DMS79 treated with DMSO at 0.1 percent for 48 hours (cell line): ENCODE data around the gene ENPP5.

ENCODE experiments used
- DNase-seq: peaks from one replicate; lab custom pipeline; 2025; lab: John Stamatoyannopoulos, UW

Gene ENPP5, protein sequence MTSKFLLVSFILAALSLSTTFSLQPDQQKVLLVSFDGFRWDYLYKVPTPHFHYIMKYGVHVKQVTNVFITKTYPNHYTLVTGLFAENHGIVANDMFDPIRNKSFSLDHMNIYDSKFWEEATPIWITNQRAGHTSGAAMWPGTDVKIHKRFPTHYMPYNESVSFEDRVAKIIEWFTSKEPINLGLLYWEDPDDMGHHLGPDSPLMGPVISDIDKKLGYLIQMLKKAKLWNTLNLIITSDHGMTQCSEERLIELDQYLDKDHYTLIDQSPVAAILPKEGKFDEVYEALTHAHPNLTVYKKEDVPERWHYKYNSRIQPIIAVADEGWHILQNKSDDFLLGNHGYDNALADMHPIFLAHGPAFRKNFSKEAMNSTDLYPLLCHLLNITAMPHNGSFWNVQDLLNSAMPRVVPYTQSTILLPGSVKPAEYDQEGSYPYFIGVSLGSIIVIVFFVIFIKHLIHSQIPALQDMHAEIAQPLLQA

DNA sequence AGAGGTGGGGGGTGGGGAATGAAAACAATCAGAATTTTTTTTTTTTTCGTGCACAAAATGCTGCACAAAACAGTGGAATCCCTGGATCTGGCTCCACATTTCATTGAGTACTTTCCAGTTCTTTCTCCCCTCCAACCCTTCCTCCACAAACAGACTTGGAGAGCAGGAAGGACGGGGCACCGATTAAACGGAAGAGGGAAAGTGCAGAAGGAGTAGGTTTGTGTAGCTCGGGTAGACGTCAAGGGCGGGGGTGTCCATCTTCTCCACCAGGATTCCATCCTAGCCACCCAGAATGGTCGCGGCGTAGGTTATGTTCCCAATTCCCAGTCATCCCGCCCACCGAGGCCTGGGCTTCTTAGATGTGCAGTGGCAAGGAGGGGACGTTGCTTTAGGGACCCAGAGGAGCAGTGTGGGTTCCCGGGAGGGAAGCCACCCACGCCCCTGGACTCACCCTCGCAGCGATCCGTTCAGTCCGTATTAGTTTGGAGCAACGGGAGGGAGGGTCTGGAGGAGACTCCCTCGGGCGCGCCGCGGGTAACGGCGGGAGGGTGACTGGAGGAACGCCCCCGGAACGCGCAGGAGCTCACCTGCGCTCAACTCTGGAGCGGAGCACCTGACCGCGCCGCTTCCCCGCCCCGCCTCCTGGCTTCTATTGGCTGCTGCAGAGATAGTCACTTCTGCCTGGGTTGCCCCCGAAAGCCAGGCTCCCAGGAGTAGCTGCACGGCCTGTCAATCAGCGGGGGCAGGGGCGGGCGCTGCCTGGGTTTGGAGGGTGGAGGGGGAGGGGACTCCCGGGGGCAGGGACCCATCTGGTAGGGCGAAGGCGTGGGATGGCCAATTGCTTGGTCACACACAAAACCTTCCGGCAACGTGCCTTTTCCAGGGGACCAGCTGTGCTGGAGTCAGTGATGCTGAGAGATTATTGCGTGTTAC, at the start of gene ENPP5:
Gene ENPP5 (minus strand): TSS at position 624 of the 933 bp plus-strand sequence. CDS start 2,718 bp downstream, outside the sequence.
- peak; percentile 97 for DNase-seq

DNA sequence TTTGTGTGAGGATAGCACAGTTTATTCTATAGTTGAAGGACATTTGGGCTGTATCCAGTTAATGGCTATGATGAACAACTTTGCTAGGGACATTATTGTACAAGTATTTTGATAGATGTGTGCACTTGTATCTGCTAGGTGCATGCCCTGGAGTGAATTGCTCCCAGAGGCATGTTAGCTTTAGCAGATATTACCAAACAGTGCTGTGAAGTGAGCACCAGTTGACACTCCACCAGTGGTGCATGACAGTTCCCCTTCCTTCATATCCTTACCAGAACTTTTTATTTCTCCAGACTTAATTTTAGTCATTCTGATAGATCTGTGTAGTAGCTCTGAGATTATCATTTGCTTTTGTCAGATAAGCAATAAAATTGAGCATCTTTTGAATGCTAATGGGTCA, 48.9 kb upstream of the ENPP5 start:
- peak; percentile 16 for DNase-seq

DNA sequence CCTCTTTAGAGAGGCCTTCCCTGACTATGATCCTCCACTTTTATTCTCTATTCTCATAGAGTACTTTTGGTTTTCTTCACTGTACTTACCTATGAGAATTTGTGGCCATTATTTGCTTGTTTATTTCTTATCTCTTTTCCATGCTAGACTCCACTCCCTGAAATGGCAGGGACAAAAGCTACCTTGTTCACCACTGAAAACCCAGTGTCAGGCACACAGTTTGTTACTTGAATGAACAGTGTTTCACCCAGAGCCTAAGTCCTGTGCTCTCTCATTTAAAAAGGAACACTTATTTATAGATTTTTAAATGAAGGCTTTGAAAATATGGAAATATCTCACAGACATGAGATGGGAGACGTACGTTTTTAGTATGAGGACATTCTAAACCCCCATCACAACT, 47.7 kb upstream of the ENPP5 start:
- DNase-seq = no peak

DNA sequence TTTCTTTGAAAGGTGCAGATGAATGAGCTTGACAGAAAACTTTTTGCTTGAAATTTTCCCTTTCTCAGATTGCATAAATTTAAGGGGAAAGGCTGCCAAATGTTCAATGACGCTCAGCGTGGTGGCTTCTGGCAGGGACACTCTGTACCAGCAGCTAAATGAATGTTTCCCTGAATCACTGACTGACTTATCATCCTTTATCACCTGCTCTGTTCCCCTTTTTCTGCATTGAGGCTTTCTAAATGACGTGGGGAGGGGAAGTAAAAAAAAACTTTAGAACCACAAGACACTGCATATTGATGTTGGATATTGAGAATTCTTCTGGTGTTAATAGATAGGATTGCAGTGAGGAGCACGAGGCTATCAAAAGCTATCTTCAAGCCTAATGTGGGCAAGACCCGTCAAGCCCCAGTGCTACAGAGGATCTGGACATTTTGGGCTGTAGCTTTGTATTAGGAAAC, 46.9 kb upstream of the ENPP5 start:
- no peak for DNase-seq

DNA sequence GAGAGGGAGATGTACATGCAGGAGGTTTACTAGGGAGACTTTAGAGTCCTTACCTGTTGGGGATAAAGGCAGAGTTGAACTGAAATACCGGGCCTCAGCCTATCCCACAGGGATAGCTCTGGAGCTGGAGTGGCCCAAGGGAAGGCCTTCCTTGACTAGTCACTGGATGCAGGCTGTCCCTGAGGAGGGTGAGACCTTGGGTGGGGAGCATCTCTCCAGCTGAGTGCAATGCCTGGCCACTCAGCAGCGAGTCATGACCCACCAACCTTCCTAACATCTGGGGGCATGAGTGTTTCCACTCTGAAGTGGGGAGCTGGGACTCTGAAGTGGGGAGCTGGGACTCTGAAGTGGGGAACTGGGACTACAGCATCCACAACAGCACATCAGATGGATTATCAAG, 46.1 kb upstream of the ENPP5 start:
- DNase-seq = no peak

DNA sequence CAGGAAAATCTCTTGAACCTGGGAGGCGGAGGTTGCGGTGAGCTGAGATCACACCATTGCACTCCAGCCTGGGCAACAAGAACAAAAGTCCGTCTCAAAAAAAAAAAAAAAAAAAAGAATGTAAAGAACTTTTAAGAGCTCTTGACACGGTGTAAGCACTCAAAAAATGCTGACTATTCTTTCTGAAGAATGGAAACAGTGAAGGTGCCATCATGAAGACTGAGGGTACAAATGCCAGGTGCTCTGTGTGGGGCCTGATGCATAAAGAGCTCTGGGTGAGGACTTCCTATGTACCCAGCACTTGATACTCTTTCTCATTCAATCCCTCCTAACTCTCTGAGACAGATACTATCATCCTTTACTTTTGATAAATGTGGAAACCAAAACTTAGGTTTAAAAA, 45.0 kb upstream of the ENPP5 start:
- peak; percentile 12 for DNase-seq

DNA sequence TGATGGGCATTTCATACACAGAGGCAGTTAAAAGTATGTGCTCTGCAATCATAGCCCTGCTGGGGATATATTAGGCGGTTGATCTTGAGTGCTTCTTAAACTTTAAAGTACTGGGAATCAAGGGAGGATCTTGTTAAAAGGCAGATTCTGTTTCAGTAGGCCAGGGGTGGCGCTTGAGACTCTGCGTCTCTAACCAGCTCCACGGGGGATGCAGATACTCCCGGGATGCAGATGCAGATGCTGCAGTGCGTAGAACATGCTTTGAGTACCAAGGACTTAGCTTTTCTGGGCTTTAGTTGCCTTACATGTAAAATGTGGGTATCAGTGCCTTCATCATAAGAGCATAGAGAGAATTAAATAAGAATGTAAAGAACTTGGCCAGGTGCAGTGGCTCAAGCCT, 44.4 kb upstream of the ENPP5 start:
- peak; percentile 36 for DNase-seq

DNA sequence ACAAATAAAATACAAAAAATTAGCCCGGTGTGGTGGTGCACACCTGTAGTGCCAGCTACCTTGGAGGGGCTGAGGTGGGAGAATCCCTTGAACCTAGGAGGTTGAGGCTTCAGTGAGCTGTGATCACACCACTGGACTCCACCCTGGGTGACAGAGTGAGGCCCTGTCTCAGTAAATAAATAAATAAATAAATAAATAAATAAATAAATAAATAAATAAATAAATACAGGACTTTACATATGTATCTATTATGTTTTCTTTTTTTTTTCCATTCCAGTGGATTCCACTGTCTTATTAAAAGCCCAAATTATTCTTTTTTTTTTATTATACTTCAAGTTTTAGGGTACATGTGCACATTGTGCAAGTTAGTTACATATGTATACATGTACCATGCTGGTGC, 41.1 kb upstream of the ENPP5 start:
- DNase-seq = no peak

DNA sequence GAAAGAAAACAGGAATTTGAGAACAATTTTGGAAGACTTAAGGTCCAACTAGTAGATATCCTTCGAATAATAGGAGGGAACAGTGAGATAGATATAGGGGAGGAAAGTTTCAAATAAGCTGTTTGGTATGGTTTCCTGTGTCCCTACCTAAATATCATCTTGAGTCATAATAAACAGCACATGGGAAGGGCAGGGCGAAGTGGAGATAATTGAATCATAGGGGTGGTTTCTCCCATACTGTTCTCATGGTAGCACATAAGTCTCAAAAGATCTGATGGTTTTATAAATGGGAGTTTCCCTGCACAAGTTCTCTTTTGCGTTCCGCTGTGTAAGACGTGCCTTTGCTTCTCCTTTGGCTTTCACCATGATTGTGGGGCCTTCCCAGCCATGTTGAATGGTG, 39.5 kb upstream of the ENPP5 start:
- DNase-seq = no peak

DNA sequence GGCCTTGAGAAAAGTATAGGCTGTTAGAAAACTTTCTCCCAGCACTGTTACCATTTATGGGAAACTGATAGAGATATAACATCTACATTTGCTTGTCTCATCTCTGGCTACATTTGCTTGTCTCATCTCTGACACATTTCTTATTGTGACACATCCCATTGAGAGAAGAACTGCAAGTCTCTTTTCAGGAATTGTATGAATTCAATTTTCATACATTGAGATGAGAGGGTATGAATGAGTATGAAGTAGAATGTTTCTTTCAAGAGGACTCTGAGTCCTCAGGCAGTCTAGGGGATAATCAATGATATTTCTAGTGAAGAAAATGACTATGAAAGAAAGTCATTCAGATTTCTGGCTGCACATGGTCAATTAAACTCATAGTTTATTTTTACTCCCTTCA, 37.5 kb upstream of the ENPP5 start:
- DNase-seq = no peak

DNA sequence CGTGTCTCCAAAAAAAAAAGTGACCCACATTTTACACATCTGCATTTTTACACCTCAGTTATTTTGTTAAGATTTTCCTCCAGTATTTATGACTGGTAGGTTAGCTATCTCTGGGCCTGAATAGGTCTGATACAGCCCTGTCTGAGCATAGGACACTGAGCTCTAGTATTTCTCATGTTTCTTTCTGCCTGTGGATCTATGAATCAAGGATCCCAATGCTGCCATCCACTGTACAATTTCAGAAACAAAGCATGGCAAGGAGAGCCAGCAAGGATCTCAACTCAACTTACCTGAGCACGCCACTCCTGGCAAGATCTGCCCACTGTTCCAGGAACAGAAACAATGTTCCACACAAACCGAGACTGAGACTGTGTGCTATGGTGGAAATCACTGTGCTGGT, 36.4 kb upstream of the ENPP5 start:
- DNase-seq = no peak

DNA sequence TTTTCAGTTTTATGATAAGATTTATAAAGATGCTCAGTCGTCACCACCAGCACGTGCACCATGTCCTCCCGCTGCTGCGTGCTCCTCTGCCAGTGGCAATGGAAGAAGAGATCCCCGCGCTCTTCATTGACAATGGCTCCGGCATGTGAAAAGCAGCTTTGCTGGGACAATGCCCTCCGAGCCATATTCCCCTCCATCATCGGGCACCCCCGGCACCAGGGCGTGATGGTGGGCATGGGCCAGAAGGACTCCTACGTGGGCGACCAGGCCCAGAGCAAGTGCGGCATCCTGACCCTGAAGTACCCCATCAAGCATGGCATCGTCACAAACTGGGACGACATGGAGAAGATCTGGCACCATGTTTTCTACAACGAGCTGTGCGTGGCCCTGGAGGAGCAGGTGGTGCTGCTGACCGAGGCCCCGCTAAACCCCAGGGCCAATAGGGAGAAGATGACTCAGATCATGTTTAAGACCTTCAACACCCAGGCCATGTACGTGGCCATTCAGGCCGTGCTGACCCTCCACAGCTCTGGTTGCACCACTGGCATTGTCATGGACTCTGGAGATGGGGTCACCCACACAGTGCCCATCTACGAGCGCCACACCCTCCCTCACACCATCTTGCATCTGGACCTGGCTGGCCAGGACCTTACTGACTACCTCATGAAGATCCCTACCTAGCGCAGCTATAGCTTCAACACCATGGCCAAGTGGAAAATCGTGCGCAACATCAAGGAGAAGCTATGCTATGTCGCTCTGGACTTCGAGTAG, 34.3 kb upstream of the ENPP5 start:
- no peak for DNase-seq

DNA sequence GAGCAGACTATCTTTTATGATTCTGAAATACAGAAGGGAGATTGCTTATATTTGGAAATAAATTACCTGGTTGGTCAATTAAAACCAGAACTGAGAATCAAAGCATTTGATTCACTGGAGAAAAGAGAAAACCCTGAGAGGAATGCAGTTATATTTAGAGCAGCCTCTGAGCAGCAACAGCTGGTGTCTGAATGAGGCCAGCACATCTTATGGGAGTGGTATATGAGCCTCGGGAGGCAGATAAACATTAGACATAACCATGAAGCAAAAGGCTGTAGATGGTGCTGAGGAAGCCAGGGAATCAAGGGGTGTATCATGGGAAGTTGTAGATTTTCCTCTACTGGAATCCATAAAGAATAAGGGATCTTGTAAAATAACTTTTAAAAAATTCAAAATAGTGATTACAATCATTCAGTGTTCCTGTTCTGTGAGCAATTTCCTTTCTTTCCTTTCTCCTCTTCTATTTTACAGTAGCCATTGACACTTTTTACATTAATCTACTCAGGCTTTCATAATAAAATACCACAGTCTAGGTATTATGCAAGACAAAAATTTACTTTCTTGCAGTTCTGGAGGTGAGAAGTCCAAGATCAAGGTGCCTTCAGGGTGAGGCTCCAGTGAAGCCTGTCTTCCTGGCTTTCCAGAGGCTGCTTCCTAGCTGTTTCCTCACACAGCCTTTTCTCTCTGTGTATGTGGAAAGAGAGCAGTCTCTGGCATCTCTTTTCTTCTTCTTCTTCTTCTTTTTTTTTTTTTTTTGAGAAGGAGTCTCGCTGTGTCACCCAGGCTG, 32.8 kb upstream of the ENPP5 start:
- DNase-seq = no peak

DNA sequence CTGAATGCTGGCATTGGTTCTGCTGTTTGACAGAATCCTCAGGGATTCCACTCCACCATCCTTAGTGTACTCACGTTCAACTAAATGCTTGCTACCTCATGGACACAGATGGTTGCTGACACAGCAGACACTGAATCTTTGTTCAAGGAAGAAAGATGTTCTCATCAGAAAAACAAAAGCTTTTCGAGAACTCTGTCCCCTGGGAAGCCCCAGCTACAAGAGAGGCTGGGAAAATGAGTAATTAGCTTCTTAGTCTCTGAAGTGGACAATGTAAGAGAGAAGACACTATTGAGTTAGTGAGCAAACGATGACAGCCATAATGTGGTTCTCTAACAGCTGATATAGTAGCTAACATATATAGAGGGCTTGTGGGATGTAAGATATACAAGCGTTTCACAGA, 30.9 kb upstream of the ENPP5 start:
- no peak for DNase-seq

DNA sequence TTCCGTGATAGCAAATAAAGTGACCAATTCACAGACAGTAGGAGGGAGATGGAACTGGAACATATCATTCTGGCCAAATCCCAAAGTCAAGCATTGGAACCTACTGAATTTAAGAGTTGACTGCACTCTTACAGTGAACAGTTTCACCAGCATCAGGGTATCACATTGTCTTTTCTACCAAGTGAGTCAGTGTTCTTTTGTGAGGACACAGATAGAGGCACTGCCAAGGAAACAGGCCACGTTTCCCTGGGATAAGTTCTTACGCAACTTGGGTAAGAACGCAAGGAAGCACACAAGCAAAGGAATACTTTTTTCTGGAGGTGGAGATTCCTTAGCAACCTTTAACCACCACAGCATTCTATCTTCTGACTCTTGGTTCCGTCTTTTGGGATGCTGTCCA, 28.6 kb upstream of the ENPP5 start:
- no peak for DNase-seq

DNA sequence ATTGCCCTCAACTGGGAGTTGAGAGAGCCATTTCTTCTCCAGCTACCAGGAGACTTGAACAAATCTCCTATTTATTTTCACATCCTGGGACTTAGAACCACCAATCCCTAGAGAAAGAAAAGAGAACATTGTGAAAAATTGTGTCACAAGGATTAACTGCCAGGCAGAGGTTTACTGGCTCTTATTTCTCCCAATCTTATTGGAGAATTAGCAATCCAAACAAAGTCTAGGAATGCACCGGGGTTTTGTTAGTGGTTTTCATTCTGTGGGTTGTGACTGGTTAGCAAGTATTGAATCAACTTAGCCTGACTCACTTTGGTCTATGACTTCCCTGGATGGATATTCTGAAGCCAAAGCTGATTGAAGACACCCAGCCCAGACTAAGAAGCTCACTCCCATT, 21.2 kb upstream of the ENPP5 start:
- DNase-seq = no peak

DNA sequence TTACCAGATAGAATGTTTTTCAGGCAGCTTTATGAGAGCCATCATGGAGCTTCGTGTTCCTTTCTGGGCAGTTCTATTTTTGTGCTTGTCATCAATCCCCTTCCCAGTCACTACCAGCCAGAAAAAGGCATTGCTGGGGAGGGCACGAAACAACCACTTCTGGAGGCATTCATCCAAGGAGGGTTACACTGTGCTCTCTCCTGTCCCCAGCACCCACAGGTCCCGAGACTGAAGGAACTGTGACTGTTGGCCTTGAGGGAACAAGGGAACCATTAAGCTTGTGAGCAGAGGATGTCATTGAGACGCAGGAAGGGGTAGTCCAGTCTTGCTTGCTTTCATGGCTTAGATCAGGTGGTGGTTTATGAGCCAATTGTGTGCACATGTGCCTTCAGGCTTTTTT, 20.1 kb upstream of the ENPP5 start:
- DNase-seq = no peak

DNA sequence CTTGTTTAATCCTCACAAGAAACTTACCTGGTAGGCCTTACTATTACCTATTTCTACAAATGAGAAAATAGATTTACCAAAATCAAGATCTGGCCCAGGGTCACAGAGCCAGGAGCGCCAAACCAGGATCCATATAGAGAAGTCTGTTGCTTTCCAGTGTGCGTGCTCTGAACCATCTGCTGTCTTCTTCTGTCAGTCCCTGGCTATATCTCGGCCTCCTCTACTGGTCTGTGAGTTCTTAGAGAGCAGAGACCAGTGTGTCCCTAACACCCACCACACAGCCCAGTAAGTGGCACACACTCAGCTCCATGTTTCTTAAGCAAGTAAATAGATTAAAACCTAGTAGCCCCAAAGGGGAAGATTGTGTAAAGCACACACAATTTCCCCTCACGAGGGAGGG, 18.9 kb upstream of the ENPP5 start:
- no peak for DNase-seq

DNA sequence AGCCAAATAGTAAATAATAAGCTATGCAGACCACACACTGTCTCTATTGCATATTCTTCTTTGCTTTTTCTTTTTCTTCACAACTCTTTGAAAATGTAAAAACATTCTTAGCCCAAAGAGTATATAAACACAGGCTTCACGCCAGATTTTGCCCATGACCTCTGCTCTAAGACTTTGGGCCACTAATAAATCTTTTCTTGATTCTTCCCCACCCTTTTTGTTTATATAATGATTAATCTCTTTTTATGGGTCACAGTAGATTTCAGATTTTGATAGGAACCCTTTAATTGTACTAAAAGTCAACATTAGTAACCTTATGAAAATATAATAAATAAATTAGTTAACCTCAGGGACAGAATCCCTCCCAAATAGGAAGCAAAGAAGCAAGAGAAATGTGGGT, 15.8 kb upstream of the ENPP5 start:
- DNase-seq = no peak

DNA sequence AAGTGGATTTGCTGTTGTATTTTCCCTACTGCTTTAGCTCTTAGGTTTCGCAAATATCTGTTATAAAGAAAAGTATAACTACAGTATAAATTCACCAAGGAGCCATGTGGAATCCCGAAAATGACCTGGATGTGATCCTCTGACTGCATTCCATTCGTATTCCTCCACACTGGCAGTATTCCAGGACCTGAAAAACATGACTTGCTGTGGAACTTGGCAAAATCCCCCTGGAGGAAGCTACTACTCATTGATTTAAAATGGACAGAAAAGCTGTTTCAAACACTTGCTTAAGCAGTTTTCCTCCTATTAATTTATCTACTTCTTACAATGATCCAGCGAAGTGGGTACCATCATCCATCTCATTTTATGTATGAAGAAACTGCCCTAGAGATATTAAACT, 13.3 kb upstream of the ENPP5 start:
- no peak for DNase-seq

DNA sequence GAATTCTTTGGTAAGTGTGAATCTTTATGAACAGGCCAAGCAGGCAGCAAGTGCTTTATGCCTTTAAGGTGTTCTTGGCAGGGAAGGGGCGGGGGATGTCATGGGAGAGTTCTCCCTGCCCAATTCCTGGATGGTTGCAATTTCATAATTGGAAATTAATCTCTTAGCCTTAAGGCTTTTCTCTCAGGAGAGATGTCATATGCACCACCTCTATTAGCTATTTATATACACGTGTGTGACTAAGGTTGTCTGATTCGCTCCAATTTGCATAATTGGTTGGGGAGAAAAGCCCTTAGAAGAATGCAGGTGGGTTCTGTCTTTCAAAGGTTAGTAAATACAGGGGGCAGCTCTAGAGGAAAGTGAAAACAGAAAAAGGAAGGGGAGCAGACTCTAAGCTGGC, 5.2 kb upstream of the ENPP5 start:
- no peak for DNase-seq
